HepG2 (cell line): Measurements from ENCODE around the gene RNU11. TPM values are rescaled to one million over a fixed set of nuclear protein-coding genes. Genes with fewer than 3 reads are reported as not detected.

ENCODE experiments used
- ETV5 ChIP-seq: IDR thresholded peaks from 2 replicates; pipeline ENCODE4 v1.6.1; 2018; ENCODE audit warnings: missing biosample characterization, missing genetic modification reagents, inconsistent platforms, borderline replicate concordance
- FOSL1 ChIP-seq: sonication (generic); formaldehyde crosslinking; IDR thresholded peaks from 2 replicates; pipeline ENCODE4 v1.9.0; 2021; ENCODE audit warnings: missing genetic modification reagents, borderline replicate concordance
- FOXA3 ChIP-seq: IDR thresholded peaks from 2 replicates; pipeline ENCODE4 v1.6.1; 2016; ENCODE audit warnings: missing genetic modification reagents, missing compliant biosample characterization
- GZF1 ChIP-seq: sonication (generic); formaldehyde crosslinking; IDR thresholded peaks from 2 replicates; pipeline ENCODE4 v1.5.1; 2020; ENCODE audit warnings: mild to moderate bottlenecking, missing genetic modification reagents
- HNF4G ChIP-seq, 2 experiments: sonication (generic) in 1 of 2; formaldehyde crosslinking in 1 of 2; IDR thresholded peaks; 2 replicates each; pipeline versions ENCODE4 v1.4.0 to v1.6.1; 2011 to 2020; ENCODE audit warnings: borderline replicate concordance in 2 of 2, low read depth in 2 of 2, mild to moderate bottlenecking in 2 of 2, low read length in 1 of 2, missing genetic modification reagents in 1 of 2, moderate library complexity in 1 of 2
- ISL2 ChIP-seq: sonication (generic); formaldehyde crosslinking; IDR thresholded peaks from 2 replicates; pipeline ENCODE4 v1.5.0; 2020; ENCODE audit warnings: missing genetic modification reagents
- KLF11 ChIP-seq: IDR thresholded peaks from 2 replicates; pipeline ENCODE4 v1.6.1; 2016; ENCODE audit warnings: missing compliant biosample characterization
- RFX3 ChIP-seq: IDR thresholded peaks from 2 replicates; pipeline ENCODE4 v1.6.1; 2016; ENCODE audit warnings: missing biosample characterization, missing genetic modification reagents
- ZFP1 ChIP-seq: IDR thresholded peaks from 2 replicates; pipeline ENCODE4 v1.6.1; 2016
- ZNF136 ChIP-seq: sonication (generic); formaldehyde crosslinking; IDR thresholded peaks from 2 replicates; pipeline ENCODE4 v1.8.1; 2022; ENCODE audit warnings: low read depth, mild to moderate bottlenecking, moderate library complexity, missing genetic modification reagents
- ZNF205 ChIP-seq: IDR thresholded peaks from 2 replicates; pipeline ENCODE4 v1.6.1; 2018; ENCODE audit warnings: missing biosample characterization, missing genetic modification reagents
- ZNF547 ChIP-seq: sonication (generic); formaldehyde crosslinking; IDR thresholded peaks from 2 replicates; pipeline ENCODE4 v1.5.1; 2020; ENCODE audit warnings: mild to moderate bottlenecking, missing genetic modification reagents
- ZNF749 ChIP-seq: sonication (generic); formaldehyde crosslinking; IDR thresholded peaks from 2 replicates; pipeline ENCODE4 v1.8.0; 2022; ENCODE audit warnings: mild to moderate bottlenecking, missing genetic modification reagents, moderate library complexity, borderline replicate concordance
- ZSCAN22 ChIP-seq: sonication (generic); formaldehyde crosslinking; IDR thresholded peaks from 2 replicates; pipeline ENCODE4 v1.4.0; 2020; ENCODE audit warnings: mild to moderate bottlenecking, missing genetic modification reagents
- polyA plus RNA-seq, 8 experiments: library from polyadenylated mRNA; depleted of rRNA in 3 of 8; stranded (reverse) in 7 of 8; unstranded in 1 of 8; fragments of >200 nt; fragmentation: Illumina TruSeq in 4 of 8; extraction: Trizol in 4 of 8; gene quantifications; 2 replicates each; pipeline versions ENCODE4 v1.2.1 to v1.2.3, GENCODE V29; 2011 to 2016; ENCODE audit warnings: low read depth in 4 of 8, missing spikeins in 1 of 8, mixed read lengths in 1 of 8; ENCODE audit not compliant: insufficient read depth in 1 of 8
- total RNA-seq, 5 experiments: library from RNA; depleted of rRNA; stranded (reverse); fragments of >200 nt; fragmentation: Illumina TruSeq; extraction: Trizol; gene quantifications; 2 replicates each; pipeline ENCODE4 v1.2.3, GENCODE V29; 2016; ENCODE audit warnings: low read depth in 1 of 5
- TF ChIP-seq, protein P1 (sequence below): sonication (generic); formaldehyde crosslinking; IDR thresholded peaks from 2 replicates; pipeline ENCODE4 v1.4.0; 2020; ENCODE audit warnings: missing genetic modification reagents
- TF ChIP-seq, protein P2 (sequence below): IDR thresholded peaks from 2 replicates; pipeline ENCODE4 v1.6.1; 2016; ENCODE audit warnings: low read depth, missing genetic modification reagents, missing compliant biosample characterization
- TF ChIP-seq, protein P3 (sequence below): sonication (generic); formaldehyde crosslinking; IDR thresholded peaks from 2 replicates; pipeline ENCODE4 v1.4.0; 2020; ENCODE audit warnings: missing genetic modification reagents, borderline replicate concordance
- TF ChIP-seq, protein P4 (sequence below): sonication (generic); formaldehyde crosslinking; IDR thresholded peaks from 2 replicates; pipeline ENCODE4 v1.5.0; 2020; ENCODE audit warnings: mild to moderate bottlenecking, missing genetic modification reagents

RNU11 gene
- total and polyA plus RNA-seq, 2 of the 13 experiments (the other 11 are each of a cell fraction or from before 2014, with no cell fraction given) = not detected

DNA sequence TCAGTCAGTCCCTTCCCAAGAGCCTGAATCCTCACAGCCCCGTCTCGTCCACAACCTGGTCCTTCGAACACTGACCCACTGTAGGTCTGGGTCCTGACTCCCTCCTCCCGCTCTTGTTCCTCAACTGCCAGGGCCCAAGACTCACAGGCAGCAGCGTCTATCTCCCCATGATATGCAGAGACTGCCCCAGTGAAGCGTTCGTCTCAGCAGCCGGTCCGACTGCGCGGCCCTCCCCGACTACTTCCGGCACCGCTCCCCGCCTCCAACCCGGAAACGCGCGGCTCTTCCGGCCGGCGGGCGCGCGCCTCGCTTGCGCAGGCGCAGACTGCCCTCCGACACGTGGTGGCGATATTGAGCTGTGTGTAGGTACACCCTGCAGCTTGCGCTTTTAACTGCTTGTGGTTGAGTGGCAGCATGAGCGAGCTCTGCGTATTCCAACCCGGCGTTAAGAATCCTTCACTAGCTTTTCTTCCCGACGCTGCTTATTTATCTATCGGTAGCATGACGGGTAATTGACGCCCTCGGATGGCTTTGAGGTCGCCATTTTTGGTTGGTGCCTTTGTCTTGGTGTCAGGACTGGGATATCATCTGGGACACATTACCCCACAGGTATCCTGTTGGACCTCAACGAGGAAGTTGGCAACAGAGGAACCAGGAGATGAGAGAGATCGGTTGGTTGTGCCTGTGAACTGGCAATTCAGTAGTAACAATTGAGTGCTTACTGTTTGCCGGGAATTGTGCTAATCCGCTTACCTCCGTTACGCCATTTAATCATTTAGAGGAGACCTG, 5.4 kb upstream of the RNU11 start, which contains the start of gene TAF12 (continued):
- TF ChIP-seq, protein P1, sequence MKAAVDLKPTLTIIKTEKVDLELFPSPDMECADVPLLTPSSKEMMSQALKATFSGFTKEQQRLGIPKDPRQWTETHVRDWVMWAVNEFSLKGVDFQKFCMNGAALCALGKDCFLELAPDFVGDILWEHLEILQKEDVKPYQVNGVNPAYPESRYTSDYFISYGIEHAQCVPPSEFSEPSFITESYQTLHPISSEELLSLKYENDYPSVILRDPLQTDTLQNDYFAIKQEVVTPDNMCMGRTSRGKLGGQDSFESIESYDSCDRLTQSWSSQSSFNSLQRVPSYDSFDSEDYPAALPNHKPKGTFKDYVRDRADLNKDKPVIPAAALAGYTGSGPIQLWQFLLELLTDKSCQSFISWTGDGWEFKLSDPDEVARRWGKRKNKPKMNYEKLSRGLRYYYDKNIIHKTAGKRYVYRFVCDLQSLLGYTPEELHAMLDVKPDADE (CRISPR knock-in tag) = no peak
- TF ChIP-seq FOSL1 (CRISPR knock-in tag) (no peak), ZSCAN22 (CRISPR knock-in tag) (no peak), KLF11 (CRISPR knock-in tag) (0 out of 2 replicates have a peak, but pooled peaks have one; percentile 62), HNF4G (IDR thresholded peaks at IDR 0.05; ENCODE audit: borderline replicate concordance, low read depth, low read length) (peak; percentile 7; the same call in 1 of the 2 replicates), HNF4G (CRISPR knock-in tag; IDR thresholded peaks at IDR 0.05; ENCODE audit: borderline replicate concordance, low read depth) (peak; percentile 72; the same call in 1 of the 2 replicates), ZNF749 (CRISPR knock-in tag) (peak; percentile 95), ZNF205 (CRISPR knock-in tag) (peak; percentile 72; the same call in 1 of the 2 replicates), ZNF547 (CRISPR knock-in tag) (peak; percentile 87), ETV5 (CRISPR knock-in tag) (peak; percentile 95), FOXA3 (CRISPR knock-in tag) (peak; percentile 65; the same call in 1 of the 2 replicates), ZNF136 (CRISPR knock-in tag) (no peak), GZF1 (CRISPR knock-in tag) (no peak; the same call in none of the 2 replicates), ZFP1 (0 out of 2 replicates have a peak, but pooled peaks have one; percentile 44), RFX3 (CRISPR knock-in tag) (no peak; the same call in 1 of the 2 replicates), ISL2 (CRISPR knock-in tag) (peak; percentile 60; the same call in 1 of the 2 replicates)
- TF ChIP-seq, protein P2, sequence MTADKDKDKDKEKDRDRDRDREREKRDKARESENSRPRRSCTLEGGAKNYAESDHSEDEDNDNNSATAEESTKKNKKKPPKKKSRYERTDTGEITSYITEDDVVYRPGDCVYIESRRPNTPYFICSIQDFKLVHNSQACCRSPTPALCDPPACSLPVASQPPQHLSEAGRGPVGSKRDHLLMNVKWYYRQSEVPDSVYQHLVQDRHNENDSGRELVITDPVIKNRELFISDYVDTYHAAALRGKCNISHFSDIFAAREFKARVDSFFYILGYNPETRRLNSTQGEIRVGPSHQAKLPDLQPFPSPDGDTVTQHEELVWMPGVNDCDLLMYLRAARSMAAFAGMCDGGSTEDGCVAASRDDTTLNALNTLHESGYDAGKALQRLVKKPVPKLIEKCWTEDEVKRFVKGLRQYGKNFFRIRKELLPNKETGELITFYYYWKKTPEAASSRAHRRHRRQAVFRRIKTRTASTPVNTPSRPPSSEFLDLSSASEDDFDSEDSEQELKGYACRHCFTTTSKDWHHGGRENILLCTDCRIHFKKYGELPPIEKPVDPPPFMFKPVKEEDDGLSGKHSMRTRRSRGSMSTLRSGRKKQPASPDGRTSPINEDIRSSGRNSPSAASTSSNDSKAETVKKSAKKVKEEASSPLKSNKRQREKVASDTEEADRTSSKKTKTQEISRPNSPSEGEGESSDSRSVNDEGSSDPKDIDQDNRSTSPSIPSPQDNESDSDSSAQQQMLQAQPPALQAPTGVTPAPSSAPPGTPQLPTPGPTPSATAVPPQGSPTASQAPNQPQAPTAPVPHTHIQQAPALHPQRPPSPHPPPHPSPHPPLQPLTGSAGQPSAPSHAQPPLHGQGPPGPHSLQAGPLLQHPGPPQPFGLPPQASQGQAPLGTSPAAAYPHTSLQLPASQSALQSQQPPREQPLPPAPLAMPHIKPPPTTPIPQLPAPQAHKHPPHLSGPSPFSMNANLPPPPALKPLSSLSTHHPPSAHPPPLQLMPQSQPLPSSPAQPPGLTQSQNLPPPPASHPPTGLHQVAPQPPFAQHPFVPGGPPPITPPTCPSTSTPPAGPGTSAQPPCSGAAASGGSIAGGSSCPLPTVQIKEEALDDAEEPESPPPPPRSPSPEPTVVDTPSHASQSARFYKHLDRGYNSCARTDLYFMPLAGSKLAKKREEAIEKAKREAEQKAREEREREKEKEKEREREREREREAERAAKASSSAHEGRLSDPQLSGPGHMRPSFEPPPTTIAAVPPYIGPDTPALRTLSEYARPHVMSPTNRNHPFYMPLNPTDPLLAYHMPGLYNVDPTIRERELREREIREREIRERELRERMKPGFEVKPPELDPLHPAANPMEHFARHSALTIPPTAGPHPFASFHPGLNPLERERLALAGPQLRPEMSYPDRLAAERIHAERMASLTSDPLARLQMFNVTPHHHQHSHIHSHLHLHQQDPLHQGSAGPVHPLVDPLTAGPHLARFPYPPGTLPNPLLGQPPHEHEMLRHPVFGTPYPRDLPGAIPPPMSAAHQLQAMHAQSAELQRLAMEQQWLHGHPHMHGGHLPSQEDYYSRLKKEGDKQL (CRISPR knock-in tag) = peak; percentile 21; the same call in 1 of the 2 replicates
- TF ChIP-seq, protein P3, sequence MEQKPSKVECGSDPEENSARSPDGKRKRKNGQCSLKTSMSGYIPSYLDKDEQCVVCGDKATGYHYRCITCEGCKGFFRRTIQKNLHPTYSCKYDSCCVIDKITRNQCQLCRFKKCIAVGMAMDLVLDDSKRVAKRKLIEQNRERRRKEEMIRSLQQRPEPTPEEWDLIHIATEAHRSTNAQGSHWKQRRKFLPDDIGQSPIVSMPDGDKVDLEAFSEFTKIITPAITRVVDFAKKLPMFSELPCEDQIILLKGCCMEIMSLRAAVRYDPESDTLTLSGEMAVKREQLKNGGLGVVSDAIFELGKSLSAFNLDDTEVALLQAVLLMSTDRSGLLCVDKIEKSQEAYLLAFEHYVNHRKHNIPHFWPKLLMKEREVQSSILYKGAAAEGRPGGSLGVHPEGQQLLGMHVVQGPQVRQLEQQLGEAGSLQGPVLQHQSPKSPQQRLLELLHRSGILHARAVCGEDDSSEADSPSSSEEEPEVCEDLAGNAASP (CRISPR knock-in tag) = 0 out of 2 replicates have a peak, but pooled peaks have one; percentile 46
- TF ChIP-seq, protein P4, sequence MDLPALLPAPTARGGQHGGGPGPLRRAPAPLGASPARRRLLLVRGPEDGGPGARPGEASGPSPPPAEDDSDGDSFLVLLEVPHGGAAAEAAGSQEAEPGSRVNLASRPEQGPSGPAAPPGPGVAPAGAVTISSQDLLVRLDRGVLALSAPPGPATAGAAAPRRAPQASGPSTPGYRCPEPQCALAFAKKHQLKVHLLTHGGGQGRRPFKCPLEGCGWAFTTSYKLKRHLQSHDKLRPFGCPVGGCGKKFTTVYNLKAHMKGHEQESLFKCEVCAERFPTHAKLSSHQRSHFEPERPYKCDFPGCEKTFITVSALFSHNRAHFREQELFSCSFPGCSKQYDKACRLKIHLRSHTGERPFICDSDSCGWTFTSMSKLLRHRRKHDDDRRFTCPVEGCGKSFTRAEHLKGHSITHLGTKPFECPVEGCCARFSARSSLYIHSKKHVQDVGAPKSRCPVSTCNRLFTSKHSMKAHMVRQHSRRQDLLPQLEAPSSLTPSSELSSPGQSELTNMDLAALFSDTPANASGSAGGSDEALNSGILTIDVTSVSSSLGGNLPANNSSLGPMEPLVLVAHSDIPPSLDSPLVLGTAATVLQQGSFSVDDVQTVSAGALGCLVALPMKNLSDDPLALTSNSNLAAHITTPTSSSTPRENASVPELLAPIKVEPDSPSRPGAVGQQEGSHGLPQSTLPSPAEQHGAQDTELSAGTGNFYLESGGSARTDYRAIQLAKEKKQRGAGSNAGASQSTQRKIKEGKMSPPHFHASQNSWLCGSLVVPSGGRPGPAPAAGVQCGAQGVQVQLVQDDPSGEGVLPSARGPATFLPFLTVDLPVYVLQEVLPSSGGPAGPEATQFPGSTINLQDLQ (CRISPR knock-in tag) = peak; percentile 93
